Measurements from ENCODE around the gene MED13L. TPM values are rescaled to one million over a fixed set of nuclear protein-coding genes. Genes with fewer than 3 reads are reported as not detected.

MED13L gene
- total RNA-seq, 1 donor from 2014 or later: 155 TPM

GRCh38 chr12:116276652-116277466, 634 bp downstream of the MED13L start:
- DNase-seq (ENCODE audit: low read depth): no peak

GRCh38 chr12:116274551-116275375, 2.7 kb downstream of the MED13L start:
- DNase-seq (ENCODE audit: low read depth): no peak

DNA sequence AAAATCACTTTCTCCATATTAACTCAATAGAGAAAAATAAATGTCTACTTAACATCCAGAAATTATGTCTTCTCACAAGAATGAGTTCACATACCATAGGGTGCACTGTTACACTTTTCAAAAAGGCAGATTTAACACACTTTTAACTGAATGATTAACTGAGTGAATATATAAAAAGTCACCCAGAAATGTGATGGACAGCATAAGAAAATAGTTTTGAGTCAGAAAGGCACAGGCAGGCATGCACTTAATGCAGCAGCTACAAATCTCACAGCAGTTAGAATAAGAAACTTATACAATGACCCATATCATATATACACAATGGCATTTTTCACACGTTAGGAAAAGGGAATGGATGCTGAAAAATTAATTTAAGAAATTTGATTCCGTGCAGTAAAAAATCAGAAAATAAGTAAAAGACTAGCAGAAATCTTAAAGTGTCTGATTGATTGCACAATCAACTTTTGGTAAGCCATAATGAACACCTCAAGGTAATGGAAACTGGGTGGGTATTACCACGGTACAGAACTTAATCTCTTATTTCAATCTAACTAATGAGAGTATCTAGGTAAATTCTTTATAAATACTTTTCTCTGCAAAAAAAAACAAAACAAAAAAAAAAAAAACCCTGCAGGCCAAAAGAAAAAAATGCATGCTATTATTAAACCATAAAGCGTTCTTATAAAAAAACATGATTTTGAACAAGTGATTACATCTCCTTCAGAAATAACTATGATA, 3.5 kb downstream of the MED13L start:
- no peak for DNase-seq (ENCODE audit: low read depth)

DNA sequence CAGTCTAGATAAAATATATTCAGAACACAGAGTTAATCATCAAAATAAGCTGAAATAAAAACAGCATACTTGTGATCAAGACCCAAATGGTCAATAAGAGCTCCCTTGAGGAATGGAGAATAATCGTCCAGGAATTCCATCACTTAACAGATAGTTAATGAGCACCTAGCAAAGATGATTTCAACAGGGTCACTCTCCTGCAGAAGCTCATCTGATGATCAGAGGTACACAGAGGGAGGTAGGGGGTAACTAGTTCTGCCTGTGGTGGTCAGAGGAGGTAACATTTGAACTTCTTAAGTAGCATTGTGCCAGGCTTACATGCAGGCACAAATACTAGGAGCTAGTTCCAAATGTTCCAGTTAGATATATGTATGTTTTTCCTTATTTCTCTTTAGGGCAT, 9.5 kb downstream of the MED13L start:
- DNase-seq (ENCODE audit: low read depth): peak; percentile 69

DNA sequence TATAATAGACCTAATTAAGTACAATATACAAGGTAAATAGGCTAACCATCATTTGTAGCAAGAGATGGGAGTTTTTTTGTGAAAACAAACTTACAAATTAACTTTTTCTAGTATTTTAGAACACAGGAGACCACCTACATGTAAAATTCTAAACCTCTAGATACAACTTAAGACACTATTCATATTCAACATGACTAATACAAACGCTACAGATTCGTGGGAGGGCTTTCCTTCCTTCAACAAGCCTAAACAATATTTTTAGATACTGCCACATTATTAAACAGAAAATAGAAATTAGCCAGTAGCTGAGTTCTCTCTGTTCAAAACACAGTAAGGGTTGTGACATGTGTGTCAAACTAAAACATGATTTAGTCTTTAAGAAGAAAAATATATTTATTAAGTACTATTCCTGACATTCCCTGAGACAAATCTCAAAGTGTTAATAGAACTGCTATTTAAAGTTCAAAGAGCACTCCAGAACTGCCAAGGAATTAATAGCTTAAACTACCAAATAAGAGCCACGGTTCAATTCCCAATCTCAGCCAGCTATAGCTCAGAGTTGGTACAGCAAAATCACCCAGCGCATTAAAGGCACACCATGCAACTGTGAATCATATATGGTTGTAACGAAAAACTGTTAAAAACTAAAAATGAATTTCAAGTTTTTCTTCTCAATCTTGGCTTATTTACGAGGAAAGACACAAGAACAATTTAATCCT, 10.7 kb downstream of the MED13L start:
- no peak for DNase-seq (ENCODE audit: low read depth)

DNA sequence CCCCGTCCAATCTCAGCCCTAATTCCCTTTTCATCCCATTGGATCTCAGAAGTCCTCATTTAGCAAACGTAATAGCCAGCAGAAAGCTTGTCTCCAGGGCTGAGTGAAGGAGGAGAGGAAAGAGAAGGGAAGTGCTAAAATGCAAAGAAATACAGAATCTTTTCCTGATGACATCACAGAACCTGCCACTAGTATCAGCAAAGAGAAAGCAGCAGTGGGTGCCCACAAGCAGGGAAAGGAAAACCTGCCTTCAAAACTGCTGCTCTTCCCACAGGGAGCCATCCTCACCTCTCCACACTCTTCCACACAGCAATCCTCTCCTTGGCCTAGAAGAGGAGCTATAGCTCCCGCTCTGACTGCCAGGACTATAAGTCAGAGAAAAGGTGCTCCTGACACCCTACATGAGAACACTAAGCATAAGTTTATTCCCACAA, 11.3 kb downstream of the MED13L start:
- no peak for DNase-seq (ENCODE audit: low read depth)

DNA sequence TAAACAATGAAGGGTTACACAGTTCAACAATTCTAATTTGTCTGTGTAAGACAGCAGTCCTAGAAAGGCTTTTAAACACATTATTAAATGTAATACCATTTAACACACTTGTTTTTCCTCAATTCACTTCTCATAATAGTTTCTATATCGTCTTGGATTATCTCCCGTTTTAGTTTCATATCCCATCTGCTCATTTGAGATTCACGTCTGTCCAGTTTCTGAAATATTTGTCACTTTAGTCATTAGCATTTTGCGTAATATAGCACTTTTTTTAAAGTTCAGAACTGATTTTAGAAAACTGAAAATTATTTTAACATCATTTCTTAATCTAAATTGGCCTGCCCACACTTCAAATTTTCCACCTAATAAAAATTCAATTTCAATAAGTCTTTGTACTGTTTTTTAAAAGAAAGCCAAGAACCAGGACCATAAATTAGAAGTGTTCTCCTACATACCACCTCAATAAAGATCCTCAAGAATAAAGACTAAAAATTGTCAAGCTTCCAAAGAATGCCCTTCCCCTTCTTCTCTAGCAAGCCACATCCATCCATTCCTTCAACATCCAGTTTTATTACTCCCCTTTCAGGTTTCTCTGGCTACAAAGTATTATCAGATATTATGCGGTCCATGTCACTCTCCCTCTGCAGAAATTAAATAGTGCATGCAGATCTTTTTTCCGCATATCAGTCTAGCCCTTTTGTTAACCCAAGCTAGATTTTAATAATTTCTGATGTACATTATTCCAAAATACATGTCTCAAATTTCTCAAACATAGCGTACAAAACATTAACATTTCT, 11.9 kb downstream of the MED13L start:
- no peak for DNase-seq (ENCODE audit: low read depth)

- DNase-seq (ENCODE audit: low read depth): no peak
These were observed 12.9 kb downstream of the MED13L start for GRCh38 chr12:116264525-116265070.

DNA sequence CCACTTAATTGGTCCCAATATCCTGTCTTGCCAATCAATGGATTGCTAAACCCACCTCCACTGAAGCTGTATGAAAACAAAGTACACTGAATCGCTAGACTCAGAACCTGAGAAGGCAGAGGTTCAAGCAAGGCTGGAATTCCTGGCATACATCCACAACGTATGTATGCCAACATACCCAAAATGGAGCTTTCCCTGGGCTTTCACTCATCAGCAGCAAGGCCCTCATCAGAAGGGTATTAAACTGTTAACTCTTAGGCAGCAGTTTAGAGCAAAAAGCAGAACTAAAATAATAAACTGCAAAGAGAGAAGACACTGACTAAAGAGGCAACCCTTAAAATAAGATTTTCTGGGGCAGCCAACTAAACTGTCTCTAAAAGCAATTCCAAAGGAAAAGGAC, 13.6 kb downstream of the MED13L start:
- no peak for DNase-seq (ENCODE audit: low read depth)

GRCh38 chr12:116263431-116263830, 14.1 kb downstream of the MED13L start:
- no peak for DNase-seq (ENCODE audit: low read depth)

DNA sequence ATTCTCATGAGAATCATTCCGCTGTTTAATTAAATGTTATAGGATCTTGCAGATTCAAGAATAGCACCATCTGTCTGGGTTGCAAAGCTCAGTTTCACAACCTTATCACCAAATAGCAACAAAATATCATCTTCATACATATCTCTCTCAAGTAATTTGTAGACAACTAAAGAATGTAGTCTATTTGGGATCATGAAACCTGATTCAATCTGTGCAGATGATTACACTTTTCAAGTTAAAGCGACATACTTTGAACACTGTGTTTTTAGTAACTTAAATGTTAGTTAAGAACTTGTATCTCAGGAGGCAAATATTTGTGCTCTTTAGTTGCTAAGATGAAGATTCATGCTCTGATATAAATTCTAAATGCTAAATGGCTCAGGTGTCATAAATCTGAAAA, 14.8 kb downstream of the MED13L start:
- DNase-seq (ENCODE audit: low read depth): no peak

DNA sequence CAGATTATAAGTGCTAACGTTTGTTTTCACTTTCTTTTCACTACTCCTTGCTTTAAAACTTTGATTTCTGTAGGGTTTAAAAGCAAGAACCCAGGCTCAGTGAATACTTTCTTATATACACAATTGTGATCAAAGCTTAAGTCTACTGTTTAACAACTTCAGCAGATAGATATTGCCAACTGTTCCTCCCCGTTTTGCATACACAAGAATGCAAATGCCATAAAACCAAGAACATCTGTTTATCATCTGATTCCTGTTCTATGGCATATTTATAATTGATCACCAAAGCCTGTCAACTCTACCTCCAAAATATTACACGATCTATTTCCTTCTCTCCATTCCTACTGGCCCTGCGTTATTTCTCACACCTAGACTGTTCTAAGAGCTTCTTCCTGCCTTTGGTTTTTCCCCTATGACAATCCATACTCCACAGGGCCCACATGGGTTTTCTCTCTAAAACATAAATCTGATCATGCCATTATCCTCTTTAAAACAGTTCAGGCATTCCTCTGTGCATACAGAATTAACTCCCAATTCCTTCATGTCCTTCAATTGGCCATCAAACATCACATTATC, 15.9 kb downstream of the MED13L start:
- no peak for DNase-seq (ENCODE audit: low read depth)

- no peak for DNase-seq (ENCODE audit: low read depth)
These were observed 17.5 kb downstream of the MED13L start for GRCh38 chr12:116259800-116260577.

GRCh38 chr12:116257826-116258225, 19.7 kb downstream of the MED13L start:
- no peak for DNase-seq (ENCODE audit: low read depth)

DNA sequence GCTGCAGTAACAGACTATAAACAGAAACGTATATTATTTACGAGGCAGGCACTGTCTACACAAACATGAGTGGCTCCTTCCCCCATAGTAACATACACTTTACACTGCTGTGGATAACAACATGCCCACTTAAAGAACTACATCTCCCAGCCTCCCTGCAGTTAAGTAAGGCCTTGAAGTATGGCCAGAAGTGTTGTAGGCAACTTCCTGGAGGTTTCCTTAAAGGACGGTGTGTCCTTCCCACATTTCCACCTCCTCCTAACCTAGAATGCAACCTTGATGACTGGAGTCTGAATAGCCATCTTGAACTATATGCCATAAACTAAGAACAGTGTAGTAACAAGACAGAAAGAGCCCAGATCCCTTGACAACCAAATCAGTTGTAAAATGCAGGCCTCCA, 20.3 kb downstream of the MED13L start:
- peak; percentile 49 for DNase-seq (ENCODE audit: low read depth)

GRCh38 chr12:116249938-116250337, 27.6 kb downstream of the MED13L start:
- no peak for DNase-seq (ENCODE audit: low read depth)

GRCh38 chr12:116248930-116249329, 28.6 kb downstream of the MED13L start:
- no peak for DNase-seq (ENCODE audit: low read depth)

DNA sequence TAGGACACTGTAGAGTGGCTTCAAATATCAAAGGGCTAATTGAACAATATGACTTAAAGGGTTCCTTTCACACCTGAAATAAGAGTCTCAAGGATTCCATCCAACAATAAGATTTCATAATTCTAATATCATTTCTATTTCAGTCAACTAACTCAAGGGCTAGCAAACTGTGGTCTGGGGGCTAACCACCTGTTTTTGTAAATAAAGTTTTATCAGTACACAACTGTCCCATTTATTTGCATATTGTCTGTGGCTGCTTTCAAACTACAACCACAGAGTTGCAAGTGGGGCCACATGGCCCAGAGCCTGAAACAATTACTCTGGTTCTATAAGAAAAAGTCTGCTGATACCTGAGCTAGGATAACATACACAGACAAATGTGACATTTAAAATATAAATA, 29.1 kb downstream of the MED13L start:
- no peak for DNase-seq (ENCODE audit: low read depth)

GRCh38 chr12:116247377-116247776, 30.1 kb downstream of the MED13L start:
- DNase-seq (ENCODE audit: low read depth): no peak

Data from renal cortical epithelial cell (primary cell).